Measurements from ENCODE around the gene RTL3.
"Not testable (repeated sequence)": the region's sequence is repeated elsewhere in the genome, so short reads cannot be mapped to it uniquely, and the experiment has no call there.

RTL3 gene, protein sequence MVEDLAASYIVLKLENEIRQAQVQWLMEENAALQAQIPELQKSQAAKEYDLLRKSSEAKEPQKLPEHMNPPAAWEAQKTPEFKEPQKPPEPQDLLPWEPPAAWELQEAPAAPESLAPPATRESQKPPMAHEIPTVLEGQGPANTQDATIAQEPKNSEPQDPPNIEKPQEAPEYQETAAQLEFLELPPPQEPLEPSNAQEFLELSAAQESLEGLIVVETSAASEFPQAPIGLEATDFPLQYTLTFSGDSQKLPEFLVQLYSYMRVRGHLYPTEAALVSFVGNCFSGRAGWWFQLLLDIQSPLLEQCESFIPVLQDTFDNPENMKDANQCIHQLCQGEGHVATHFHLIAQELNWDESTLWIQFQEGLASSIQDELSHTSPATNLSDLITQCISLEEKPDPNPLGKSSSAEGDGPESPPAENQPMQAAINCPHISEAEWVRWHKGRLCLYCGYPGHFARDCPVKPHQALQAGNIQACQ

GRCh38 chrX:78658845-78659744, at the start of gene RTL3:
Gene RTL3, minus strand, starts transcription at chrX:78659328. Its CDS starts 908 bp downstream, at chrX:78658420.
- in situ Hi-C loops (cut with MboI; ENCODE audit: low sequenced_read_pairs), result no loop called here

DNA sequence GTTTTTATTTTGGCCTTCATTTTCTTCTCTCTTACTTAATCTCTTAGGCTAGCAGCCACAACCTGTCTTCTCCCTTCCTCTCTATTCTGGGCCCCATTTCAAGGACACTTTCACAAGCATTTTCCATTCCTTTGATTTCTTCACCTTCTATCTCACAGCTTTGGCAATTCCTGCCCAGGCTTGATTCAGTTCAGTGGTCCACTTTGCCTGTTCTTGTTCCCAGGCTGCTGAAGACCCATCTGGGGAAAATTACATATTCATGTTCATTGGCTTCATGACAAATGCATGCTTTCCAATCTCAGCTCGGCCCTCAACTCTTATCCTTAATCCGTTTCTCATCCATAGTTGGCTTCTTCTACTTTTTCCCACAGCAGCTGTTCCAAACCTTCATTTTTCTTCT, 49.7 kb upstream of the RTL3 start:
- in situ Hi-C loops (cut with MboI; ENCODE audit: low sequenced_read_pairs), result no loop called here

- in situ Hi-C loops (cut with MboI; ENCODE audit: low sequenced_read_pairs), result no loop called here
These were observed 49.1 kb upstream of the RTL3 start for GRCh38 chrX:78708262-78708661.

DNA sequence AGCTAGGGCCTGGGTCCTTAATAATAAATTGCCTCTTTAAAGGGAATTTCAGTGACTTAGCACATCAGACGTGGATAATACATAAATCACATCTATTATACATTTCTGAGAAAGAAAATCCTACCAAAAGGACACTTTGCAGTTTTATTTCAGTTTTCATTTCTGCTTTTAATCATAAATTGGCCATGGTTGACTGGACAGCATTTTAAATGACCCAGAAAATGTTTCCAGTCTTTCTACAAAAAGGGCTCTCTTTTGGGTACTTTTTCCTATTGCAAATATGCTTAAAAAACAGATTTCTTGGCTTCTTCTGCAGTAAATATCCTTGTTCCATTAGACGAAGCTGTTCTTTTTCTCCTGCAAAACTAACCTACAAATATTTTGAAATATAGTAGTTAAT, 46.9 kb upstream of the RTL3 start:
- in situ Hi-C loops (cut with MboI; ENCODE audit: low sequenced_read_pairs), result no loop called here

DNA sequence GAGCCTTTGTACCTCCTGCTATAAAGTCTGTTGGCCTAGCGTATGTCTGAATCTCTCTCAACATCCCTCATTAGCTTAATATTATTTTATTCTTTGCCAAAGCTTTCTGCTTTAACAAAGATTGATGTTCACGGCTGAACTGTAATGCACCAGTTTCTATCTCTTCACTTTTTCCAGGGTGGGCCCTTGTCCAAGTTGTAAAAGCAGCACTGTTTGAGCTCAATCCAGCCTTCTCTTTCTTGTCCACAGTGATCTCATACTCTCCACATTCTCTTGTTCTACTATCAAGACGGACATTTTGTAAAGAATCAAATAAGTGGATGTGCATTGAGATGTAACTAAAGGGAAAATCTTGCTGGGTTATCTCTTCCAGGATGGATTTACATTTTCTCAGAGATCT, 34.4 kb upstream of the RTL3 start:
- in situ Hi-C loops (cut with MboI; ENCODE audit: low sequenced_read_pairs), result no loop called here

- in situ Hi-C loops (cut with MboI; ENCODE audit: low sequenced_read_pairs), result no loop called here
These were observed 33.9 kb upstream of the RTL3 start for GRCh38 chrX:78693012-78693411.

GRCh38 chrX:78687586-78687985, 28.5 kb upstream of the RTL3 start:
- in situ Hi-C loops (cut with MboI; ENCODE audit: low sequenced_read_pairs), result no loop called here

GRCh38 chrX:78673246-78673645, 14.1 kb upstream of the RTL3 start:
- in situ Hi-C loops (cut with MboI; ENCODE audit: low sequenced_read_pairs), result no loop called here

DNA sequence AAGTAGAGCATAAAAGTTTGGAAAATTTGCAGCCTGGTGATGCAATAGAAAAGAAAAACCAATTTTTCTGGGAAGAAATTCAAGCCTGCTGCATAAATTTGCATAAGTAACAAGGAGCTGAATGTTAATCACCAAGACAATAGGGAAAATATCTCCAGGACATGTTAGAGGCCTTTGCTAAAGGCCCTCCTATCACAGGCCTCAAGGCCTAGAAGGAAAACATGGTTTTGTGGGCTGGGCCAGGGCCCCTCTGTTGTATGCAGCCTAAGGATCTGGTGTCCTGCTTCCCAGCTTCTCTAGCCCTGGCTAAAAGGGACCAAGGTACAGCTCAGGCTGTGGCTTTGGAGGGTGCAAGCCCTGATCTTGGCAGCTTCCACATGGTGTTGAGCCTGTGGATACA, 6.2 kb upstream of the RTL3 start:
- in situ Hi-C loops (cut with MboI; ENCODE audit: low sequenced_read_pairs), result no loop called here

DNA sequence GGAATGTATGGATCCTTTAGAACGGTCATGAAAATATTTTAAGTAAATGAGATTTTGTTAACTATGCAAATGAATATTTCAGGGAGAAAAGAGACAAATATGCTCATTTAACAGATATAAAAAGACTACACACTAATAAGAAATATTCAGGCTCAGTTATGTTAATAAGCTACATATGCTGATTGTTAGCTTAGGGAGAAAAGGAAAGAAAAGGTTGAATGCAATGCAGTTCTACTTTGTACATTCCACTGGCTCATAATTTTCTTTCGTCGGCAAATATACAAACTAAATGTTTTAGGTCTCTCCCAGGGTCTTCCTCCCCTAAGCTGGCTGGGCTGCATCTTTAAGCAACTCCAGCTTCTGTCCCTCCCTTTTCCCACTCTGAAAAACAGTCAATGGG, 2.7 kb upstream of the RTL3 start:
- in situ Hi-C loops (cut with MboI; ENCODE audit: low sequenced_read_pairs), result no loop called here

DNA sequence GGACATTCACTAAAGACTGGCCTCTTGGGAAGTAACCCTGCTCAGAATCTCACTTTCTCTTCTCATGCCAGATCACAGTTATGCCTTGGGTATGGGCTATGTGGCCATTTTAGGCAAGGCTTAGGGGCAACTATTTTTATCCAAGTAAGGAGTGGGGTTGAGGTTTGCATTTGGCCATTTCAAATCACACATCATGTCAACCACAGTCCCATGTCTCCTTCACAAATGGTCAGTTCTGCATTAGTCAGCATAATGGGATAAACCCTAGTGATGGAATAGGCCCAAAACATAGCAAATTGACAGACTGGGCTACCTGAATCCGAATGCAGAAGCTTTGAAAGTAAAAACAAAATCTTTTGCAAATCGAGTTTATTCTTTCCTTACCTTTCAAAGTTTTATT, 827 bp upstream of the RTL3 start:
- in situ Hi-C loops (cut with MboI; ENCODE audit: low sequenced_read_pairs), result no loop called here

DNA sequence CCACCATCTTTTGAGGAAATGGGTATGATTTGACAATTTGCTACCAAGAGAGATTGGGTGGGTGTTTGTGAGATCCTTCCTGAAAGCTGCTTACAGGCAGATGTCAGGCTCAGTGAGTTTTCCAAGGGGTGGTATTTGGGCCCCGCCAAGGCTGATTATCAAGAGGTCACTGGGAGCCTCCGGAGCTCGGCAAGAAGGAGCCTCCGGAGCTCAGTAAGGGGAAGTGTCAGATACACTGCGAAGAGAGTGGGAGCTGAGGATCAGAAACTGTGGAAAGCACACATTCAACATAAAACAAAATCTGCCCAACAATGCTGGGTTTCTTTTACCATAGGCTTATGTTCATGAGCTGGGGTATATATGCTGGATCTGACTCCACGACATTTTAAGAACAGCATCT, 714 bp downstream of the RTL3 start:
- in situ Hi-C loops (cut with MboI; ENCODE audit: low sequenced_read_pairs), result no loop called here

- in situ Hi-C loops (cut with MboI; ENCODE audit: low sequenced_read_pairs), result no loop called here
These were observed 3.5 kb downstream of the RTL3 start for GRCh38 chrX:78655642-78656041.

GRCh38 chrX:78653118-78653822, 5.9 kb downstream of the RTL3 start:
- in situ Hi-C loops (cut with MboI; ENCODE audit: low sequenced_read_pairs), result no loop called here

GRCh38 chrX:78650906-78651437, 8.2 kb downstream of the RTL3 start:
- in situ Hi-C loops (cut with MboI; ENCODE audit: low sequenced_read_pairs), result no loop called here

- in situ Hi-C loops (cut with MboI; ENCODE audit: low sequenced_read_pairs), result no loop called here
These were observed 15.3 kb downstream of the RTL3 start for GRCh38 chrX:78643874-78644273.

DNA sequence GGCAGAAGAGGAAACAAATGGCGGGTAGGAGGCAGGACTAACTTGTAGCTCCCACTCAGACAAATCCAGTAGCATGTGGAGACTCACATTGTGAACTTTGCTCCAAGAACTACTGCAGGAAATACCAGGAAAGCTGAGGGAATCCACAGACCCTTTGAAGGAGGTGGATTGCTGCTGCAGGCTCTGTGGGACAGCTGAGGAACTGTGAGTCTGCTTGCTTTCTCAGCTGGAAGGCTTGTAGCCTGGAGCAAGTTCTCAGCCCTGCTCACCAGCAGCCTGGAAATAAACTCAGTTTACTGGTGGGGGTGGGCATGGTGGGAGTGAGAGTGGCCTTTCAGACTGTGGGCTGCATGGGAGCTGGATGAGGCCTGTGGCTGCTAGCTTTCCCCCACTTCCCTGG, 16.0 kb downstream of the RTL3 start:
- in situ Hi-C loops (cut with MboI; ENCODE audit: low sequenced_read_pairs), result no loop called here

GRCh38 chrX:78636096-78636495, 23.0 kb downstream of the RTL3 start:
- in situ Hi-C loops (cut with MboI; ENCODE audit: low sequenced_read_pairs), result not testable (repeated sequence)

GRCh38 chrX:78624962-78625909, 33.9 kb downstream of the RTL3 start:
- in situ Hi-C loops (cut with MboI; ENCODE audit: low sequenced_read_pairs), result no loop called here

GRCh38 chrX:78624426-78624825, 34.7 kb downstream of the RTL3 start:
- in situ Hi-C loops (cut with MboI; ENCODE audit: low sequenced_read_pairs), result no loop called here
